ENCODE results near the gene FAM107A. TPM values are rescaled to one million over a fixed set of nuclear protein-coding genes. Genes with fewer than 3 reads are reported as not detected.

FAM107A gene, protein sequence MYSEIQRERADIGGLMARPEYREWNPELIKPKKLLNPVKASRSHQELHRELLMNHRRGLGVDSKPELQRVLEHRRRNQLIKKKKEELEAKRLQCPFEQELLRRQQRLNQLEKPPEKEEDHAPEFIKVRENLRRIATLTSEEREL
- 10 to 100 TPM; 50.0 to 55.1 TPM for total RNA-seq
- long read RNA-seq, transcript FAM107A-201 (4 exons, 3,367 nt) = major isoform, 29 of 55 reads
- long read RNA-seq, transcript FAM107A-202 (5 exons, 3,465 nt) = minor isoform, 5 of 55 reads
- long read RNA-seq, partial matches to known transcripts = 2 of 55 reads
- long read RNA-seq, other reads (novel, unspliced or antisense) = 18 of 55 reads

DNA sequence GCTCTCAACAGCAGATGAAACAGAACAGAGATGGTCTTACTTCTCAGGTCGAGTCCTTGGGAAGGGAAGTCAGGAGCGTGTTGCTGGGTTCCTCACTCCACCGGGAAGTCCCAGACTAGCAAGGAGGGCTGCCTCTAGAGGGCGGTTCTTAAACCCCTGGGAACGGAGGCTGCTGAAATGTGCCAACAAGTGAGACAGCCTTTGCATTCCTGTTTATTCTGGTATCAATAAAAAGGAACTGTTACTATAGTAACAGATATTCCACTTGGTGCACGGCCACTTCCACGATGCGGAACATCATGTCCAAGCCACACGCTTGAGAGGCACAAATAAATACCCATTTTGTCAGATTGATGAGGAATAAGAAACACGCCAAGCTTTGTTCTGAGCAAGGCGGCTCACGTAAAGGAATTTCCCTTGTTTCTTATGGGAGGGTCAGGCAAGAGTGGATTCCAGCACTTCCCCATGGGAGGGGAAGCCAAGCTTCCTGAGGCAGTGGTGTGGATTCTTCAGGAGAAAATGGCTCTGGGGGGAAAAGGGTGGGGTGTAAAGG lies at the start of gene FAM107A:
Gene FAM107A, minus strand, starts transcription at position 123 of the 553 bp plus-strand sequence. CDS start 7,531 bp downstream, outside the sequence.
- DNase-seq = peak; percentile 69
- peak; percentile 52 to 81 for ATAC-seq
- intact Hi-C loops (cut with DNase I) = no loop called here

DNA sequence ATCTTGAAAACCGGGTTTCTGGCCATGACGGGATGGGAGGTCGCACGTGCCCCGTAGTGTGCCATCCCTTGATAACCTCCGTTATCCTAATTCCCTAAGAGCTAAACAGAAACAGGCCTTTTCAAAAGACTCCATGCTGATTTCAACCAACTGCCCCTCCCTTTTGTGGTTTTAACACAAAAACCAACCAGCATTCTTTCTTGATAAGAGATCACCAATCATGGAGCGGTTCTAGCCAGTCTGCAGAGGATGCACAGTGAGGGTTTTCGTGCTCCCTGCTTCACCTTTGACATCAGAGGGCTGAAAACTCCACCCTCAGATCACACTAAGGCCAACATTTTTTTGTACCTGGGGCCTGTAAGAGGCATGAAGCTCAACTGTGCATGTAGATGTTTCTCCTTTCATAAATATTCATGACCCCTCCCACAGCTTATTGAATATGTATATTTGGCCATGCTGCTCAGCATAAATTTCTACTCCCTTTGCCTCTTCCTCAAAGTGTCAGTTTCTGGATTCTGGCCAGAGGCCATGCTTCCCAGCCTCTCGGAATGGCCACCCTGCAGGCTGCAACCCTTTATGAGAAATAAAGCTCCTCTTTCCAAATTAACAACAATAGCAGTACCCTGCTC lies 48.1 kb upstream of the FAM107A start:
- DNase-seq (no peak), ATAC-seq (no peak)
- intact Hi-C loops (cut with DNase I) = no loop called here

DNA sequence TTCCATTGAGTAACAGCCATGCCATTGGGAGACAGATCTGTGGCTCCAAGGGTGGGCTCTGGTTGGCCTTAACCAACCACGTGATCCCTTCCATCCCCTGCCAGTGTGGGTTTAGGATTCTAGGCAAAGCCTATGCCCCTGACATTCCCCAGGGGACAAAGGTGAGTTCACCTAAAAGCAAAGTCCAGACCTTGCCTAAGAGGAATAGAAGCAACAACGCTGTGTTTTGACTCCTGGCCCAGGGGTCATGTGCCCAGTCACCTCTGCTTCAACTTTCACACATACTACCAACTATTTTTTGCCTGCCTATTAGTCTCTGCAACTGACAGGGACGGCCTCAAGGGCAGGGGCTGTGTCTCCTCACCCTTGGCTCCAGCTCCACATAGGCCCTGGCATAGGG lies 47.4 kb upstream of the FAM107A start:
- DNase-seq (no peak), ATAC-seq (no peak)
- intact Hi-C loops (cut with DNase I) = no loop called here

DNA sequence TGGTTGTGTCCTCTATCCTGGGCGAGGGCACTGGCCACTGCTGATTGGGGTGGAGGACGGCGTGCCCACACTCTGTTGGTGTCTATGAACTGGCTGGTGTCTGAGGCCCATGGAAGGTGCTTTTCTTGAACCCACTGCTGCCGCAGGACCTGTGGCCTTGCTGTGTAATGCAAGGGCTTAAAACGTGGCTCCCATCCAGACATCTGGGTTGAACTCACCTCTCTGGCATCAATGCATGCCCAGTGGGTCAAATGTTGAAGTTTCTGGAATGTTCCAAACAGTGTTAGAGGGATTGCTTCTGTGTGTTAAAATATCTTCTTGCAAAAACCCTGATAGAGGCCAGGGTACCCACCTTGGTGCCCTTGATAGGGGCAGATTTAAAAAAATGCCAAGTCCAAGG lies 46.8 kb upstream of the FAM107A start:
- ATAC-seq (no peak), DNase-seq (no peak)
- intact Hi-C loops (cut with DNase I) = no loop called here

DNA sequence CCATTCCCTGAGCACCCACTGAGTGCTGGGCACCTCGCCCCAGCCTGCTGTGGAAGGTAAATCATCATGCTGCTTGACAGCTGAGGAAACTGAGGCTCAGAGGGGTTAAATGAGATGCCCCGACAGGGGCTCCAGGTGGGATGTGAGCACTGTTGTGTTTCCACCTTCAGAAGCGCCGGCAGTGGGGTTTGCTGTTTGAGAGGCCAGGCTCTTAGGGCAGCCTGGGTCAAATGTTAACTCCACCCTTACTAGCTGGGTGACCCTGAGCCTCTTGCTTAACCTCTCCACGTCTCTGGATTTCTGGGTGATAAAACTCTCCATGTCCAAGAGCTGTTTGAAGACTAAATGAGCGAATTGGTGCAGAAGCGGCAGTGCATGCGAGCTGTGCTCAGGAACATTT lies 46.3 kb upstream of the FAM107A start:
- ATAC-seq (no peak), DNase-seq (no peak)
- intact Hi-C loops (cut with DNase I) = no loop called here

DNA sequence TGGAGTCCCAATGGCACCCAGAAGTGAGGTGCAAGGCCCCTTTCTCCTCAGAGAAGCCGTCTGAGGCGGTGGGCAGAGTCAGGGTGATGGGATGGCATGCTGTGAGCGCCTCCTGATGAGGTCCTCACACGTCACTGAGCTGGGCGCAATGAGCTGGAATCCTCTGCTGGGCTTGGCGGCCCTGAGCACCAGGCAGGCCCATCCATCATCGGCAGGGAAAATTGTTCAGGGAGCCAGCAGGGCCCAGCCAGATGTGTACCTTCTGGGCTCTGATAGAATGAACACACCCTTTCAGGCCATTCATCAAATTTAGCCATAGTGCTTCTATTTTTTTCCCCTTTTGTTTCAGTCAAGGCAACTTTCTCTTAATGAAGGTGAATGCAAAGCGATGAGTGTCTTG lies 45.7 kb upstream of the FAM107A start:
- DNase-seq (no peak), ATAC-seq (no peak)
- intact Hi-C loops (cut with DNase I) = no loop called here

DNA sequence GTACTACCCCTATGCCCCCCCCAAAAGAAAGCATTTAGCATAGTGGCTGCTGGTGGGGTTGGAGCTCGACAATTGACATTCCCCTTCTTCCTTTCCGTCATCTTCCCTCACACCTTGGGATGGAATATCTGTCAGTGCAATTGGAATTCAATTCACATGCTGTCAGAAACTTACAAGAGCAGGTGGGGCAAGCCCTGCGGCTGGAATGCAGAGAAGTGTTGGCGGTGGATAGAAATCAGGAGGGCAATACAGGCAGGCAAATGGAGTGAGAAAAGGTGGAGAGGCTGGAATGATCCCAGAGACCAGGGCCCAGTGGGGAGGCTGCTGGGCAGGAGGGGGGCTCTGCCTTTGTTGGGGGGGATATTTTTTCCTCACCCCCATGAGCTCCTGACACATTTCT lies 45.2 kb upstream of the FAM107A start:
- intact Hi-C loops (cut with DNase I) = no loop called here
- no peak for ATAC-seq
- DNase-seq = no peak

DNA sequence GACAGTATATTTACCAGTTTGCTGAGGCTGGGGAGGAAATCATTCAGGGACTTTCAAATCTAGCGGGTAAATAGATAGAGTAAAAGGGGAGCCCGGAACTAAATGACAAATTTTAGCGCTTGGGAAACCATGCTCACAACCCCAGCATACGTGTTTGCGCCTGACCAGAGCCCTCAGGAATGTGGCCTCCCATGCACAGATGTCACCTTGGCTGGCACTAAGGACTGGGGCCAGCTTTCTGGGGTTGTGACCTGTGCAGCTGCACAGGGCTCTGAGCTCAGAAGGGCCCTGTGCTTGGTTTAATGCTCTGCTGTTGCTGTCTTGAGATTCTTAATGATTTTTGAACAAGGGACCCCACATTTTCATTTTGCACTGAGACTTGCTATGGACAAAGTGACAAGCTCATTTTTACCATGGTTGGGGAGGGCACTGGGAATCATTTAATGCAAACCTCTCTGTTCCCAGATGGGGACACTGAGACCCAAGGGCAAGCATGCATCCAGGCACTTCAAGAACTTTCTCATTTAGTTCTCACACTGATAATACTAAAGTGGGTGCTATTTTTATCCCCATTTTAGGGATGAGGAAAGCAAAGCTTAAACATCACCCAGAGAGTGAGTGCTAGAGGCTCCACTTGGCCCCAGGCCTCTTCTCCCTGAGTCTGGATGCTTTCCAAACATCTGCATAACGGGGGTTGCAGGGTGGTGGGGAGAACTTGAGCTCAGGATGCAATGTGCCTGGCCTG lies 44.1 kb upstream of the FAM107A start:
- ATAC-seq = peak in 1 of 2 donors; percentile 24
- intact Hi-C loops (cut with DNase I) = no loop called here

DNA sequence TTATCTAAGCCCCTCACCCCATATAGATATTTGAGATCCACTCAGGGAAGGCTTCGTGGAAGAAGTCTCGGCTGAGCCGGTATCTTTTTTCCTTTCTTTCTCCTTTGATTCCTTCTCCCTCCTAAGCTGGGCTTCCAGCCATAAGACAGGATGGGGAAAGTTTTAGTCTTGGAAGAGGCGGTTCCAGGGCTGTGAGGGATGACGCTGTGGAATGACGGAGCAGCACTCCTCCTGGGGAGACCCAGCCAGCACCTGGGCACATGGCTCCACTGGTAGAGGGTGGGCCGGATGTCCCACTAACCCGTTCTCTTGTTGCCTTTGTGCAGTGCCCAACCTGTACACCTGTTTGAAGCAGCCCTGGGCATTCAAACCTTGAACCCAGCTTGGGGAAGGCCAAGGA lies 43.2 kb upstream of the FAM107A start:
- no peak for DNase-seq
- intact Hi-C loops (cut with DNase I) = no loop called here
- ATAC-seq = no peak

More for the DNA sequence above, 44.1 kb upstream of the FAM107A start:
- DNase-seq = no peak

DNA sequence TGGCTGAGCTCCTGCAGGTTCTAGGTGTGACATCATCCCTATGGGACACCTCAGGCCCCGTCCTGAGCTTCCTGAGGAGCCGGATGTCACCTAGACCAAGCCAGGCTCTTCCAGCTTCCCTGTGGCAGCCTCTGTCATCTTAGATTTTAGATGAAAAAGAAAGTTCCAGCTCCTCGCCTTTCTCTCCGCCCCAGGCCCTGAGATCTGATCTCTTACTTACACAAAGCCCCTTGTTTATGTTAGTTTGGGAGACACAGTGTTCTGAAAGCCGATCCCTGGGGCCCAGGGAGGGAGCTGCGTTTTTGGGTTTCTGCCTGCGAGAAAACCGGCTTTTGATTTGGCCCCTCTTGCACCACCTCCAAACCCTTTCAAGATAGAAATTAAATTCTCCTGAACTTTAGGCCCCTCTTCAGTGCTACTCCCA lies 40.2 kb upstream of the FAM107A start:
- DNase-seq (no peak), ATAC-seq (no peak)
- intact Hi-C loops (cut with DNase I) = no loop called here

DNA sequence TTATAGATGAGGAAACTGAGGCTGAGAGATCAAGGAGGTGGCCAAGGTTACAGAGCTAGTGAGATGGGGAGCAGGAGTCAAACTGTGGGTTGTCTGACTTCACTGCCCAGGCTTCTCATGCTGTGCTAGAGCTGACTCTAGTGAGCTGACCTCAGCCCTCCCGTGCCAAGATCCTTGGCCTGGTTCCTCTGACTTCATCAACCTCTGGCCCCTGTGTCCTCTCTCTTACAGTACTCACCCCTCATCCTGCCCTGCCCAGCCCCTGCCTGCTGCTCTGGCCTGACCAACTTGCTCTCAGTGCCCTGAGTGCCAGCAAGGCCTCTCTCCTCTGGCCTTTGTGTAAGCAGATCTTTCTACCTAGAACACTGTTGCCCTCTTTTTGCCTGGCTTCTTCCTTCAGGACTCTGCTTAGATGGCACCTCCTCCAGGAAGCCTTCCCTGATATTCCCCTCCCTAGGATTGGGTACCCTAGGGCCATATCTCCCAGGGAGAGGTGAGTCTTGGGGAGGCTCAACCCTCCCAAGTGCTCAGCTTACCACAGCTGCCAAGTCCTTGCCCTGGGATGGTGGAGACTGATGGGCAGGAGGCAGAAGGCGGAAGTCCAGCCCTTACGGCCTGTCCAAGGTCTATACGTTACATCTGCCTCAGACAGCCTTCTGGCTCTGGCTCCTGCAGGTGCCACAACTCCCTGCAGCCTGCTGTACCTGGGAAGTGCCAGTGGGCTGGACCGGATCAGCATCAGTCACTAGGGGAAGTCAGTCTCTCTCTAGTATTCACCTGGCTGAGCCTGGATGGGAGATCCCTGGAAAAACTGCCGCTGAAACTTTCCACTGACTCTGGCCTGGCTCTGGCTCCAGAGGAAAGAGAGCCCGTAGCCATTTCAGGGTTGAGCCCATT lies 36.3 kb upstream of the FAM107A start:
- intact Hi-C loops (cut with DNase I) = no loop called here
- DNase-seq = no peak
- ATAC-seq = peak in 1 of 2 donors; percentile 50

DNA sequence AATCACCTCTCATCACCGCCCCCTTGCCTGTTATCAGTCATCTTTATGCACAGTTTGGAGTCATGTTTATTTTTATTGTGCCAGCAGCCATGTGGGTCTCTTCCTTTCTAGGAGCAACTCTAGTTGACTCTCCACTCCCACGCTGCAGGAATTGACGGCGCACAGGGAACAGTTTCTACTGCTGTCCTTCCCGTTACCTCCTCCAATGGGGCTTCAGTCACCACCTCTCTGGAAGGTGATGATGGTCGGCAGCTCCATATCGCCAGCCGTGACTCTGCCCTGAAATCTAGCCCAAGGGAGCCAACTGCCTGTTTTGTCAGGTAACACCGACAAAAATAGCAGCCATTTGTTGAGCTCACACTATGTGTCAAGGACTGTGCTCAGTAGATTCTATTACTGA lies 35.6 kb upstream of the FAM107A start:
- peak in 1 of 2 donors; percentile 70 for ATAC-seq
- DNase-seq = peak; percentile 53
- intact Hi-C loops (cut with DNase I) = no loop called here

DNA sequence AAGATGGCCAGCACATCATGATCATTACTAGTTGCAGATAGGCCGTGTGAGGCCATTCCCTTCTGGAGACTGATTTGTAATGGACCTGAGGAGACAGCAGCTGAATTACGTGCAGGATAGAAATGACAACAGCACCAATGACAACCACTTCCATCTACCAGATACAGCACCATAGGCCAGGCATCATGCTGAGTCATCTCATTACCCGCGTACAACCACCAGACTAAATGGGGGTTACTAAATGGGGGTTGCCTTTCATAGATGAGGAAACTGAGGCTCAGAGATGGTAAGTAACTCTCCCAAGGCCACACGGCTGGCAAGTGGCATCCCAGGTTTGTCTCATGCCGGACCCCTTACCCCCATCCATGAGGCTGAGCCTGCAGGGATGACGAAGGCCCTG lies 32.8 kb upstream of the FAM107A start:
- intact Hi-C loops (cut with DNase I) = no loop called here
- DNase-seq (no peak), ATAC-seq (peak in 1 of 2 donors; percentile 21)

DNA sequence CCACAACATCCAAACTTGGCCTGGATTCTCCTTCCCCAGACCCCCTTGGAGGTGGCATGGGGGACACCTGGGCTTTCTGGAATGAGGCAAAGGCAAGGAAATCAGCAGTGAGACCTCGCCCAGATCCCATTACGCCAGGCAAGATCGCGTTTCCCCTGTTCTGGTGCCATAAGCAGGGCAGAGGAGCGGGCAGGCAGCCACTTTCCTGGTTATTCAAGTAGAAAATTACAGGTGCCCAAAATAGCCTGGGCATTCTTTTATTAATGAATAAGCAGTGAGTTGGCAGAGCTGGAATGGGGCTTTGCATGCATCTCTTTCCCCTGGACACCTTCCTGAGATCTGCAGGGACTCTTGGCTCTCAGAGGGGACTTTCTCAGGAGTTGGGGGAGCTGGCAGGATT lies 31.5 kb upstream of the FAM107A start:
- DNase-seq (peak; percentile 52), ATAC-seq (peak; percentile 47 to 58)
- intact Hi-C loops (cut with DNase I) = no loop called here

DNA sequence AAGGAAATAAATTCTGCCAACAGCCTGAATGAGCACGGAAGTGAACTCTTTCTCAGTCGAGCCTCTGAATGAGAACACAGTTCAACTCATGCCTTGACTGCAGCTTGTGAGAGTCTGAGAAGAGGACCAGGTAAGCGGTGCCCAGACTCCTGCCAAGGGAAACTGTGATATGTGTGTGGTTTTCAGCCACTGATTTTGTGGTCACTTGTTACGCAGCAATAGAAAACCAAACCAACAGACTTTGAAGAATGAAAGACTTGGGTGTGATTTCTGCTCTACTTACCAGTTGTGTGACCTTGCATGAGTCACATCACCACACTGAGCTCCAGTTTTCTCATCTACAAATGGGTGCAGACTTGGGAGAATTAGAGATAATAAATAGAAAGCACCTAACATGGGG lies 30.6 kb upstream of the FAM107A start:
- no peak for DNase-seq
- intact Hi-C loops (cut with DNase I) = no loop called here
- no peak for ATAC-seq

DNA sequence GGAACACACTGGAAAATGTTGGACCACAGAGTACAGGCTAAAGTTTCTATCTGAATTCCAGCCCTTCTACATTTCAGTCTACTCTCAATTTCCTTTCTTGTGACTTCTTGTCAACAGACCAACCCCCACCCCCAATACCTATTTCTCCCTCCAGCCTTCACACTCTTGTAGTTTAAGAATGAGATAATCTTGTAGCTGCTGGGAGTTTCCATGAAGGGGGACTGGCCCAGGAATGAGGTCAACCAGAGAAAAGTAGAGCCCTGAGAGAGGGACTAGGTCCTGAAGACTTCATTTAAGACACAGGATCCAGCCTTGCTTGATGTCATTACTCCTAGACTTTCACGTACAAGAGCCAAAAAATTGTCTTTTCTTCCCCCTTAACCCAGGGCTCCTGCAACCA lies 29.5 kb upstream of the FAM107A start:
- intact Hi-C loops (cut with DNase I) = no loop called here
- no peak for ATAC-seq

DNA sequence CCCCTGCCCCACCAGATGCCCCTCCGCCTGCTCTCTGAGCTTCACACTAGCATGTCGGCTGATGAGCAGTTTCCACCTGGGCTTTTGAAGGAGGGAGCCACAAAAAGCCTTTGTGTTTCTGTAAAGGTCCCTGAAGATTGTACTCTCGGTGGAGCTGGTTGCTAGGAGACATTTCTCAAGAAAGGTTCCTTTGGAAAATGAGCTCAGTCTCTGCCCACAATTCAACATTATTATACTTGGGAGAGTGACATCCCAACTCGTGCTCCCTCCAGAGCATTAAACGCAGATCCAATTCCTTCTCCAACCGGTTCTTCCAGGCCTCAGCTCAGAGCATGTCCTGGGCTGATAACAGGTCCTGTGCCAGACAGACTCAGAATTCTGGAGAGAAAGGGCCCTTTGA lies 26.8 kb upstream of the FAM107A start:
- ATAC-seq (no peak), DNase-seq (no peak)
- intact Hi-C loops (cut with DNase I) = no loop called here

More for the DNA sequence above, 29.5 kb upstream of the FAM107A start:
- no peak for DNase-seq

DNA sequence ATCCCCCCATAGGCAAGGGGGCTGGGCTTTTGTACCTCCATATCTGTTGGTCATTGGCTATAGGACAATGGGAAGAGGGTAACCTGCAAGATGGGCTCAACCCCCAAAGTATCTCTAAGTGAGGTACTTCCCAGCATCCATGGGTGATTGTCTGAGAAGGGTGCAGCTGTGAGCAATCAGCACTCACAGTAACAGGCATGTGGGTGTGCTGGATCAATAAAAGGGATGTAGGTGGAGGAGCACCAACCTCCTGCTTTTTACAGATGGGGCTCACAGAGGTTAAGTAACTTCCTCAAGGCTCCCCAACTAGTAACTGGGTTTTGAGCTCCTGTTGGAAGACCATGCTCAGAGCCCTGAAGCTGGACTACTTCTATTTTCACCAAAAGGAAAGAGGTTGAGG lies 26.4 kb upstream of the FAM107A start:
- DNase-seq (no peak), ATAC-seq (no peak)
- intact Hi-C loops (cut with DNase I) = no loop called here

DNA sequence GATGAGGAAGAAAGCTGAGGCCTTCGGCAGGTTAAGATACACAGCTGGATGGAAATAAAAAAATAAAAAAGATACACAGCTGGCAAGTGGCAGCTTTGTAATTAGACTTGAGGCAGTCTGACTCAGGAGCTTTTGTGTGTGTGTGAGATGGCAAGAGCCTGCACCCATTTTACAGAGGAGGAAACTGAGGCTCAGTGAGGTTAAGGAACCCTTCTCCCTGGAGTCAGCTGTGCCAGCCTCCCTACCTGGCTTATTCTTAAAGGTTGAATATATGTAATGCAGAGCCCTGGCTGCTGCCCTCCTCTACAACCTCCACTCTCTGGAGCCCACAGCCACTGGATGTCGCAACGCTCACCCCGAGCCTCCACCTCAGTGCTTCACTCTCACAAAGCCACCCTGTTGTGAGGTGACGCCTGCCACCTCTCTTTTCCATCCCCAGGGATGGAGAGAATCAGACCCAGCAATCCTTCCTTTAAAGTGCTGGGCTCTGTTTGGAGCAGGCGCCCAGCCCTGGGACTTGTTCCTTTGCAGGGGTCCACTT lies 20.6 kb upstream of the FAM107A start:
- intact Hi-C loops (cut with DNase I) = no loop called here
- DNase-seq = no peak

More for the DNA sequence above, 20.6 kb upstream of the FAM107A start:
- ATAC-seq = no peak

Data from left cardiac atrium (tissue), 4 donors.